IMR-90 (cell line): ENCODE results near the gene FAM163B. TPM values are rescaled to one million over a fixed set of nuclear protein-coding genes. Genes with fewer than 3 reads are reported as not detected.

Source experiments
- ATAC-seq: fragments of 200-7000 bp; cut with Tn5 transposase; 2 replicates; pipeline ENCODE4 v1.9.1; 2020; ENCODE audit warnings: low read depth, mild to moderate bottlenecking, moderate library complexity
- BruUV-seq: library from RNA; stranded (reverse); fragments of 400-500 nt; replicated peaks from 2 replicates; lab custom pipeline; 2021; lab: Mats Ljungman, UMichigan
- CTCF ChIA-PET: fragments of 300-600 bp; formaldehyde crosslinking; extraction: SDS; loops from one replicate; lab custom pipeline; 2021; ENCODE audit warnings: antibody characterized with exemption; lab: Yijun Ruan, JAX
- POLR2A ChIA-PET: fragments of 300-600 bp; sonication (Branson Sonifier 250); formaldehyde crosslinking; loops from one replicate; lab custom pipeline; 2022; ENCODE audit warnings: antibody characterized with exemption; ENCODE audit not compliant: unreplicated experiment; lab: Charles Lee
- DNase-seq: peaks from one replicate; pipeline ENCODE4 v3.0.0; 2013
- H2AFZ ChIP-seq: replicated peaks from 2 replicates; pipeline ENCODE3; 2013; ENCODE audit warnings: low read length, mild to moderate bottlenecking; ENCODE audit not compliant: poor library complexity
- H2AK5ac ChIP-seq: 2 replicates; pipeline ENCODE4 v1.6.1; 2013; ENCODE audit warnings: low read depth, low read length, inconsistent platforms
- H2AK9ac ChIP-seq: replicated peaks from 2 replicates; pipeline ENCODE3; 2013; ENCODE audit warnings: mild to moderate bottlenecking, low read depth, low read length, moderate library complexity; ENCODE audit not compliant: poor library complexity
- H2BK120ac ChIP-seq: 2 replicates; pipeline ENCODE4 v1.6.1; 2013; ENCODE audit warnings: low read depth, low read length, inconsistent platforms
- H2BK15ac ChIP-seq: 3 replicates; pipeline ENCODE4 v1.6.1; 2013; ENCODE audit warnings: low read depth, low read length, inconsistent platforms
- H2BK20ac ChIP-seq: 2 replicates; pipeline ENCODE4 v1.6.1; 2013; ENCODE audit warnings: low read depth, mild to moderate bottlenecking, inconsistent platforms, low read length, moderate library complexity
- H2BK5ac ChIP-seq: 2 replicates; pipeline ENCODE4 v1.6.1; 2013; ENCODE audit warnings: mild to moderate bottlenecking, low read depth, low read length, inconsistent platforms; ENCODE audit not compliant: poor library complexity, severe bottlenecking
- H3K14ac ChIP-seq: replicated peaks from 2 replicates; pipeline ENCODE4 v1.6.1; 2013; ENCODE audit warnings: low read depth, low read length, inconsistent platforms
- H3K18ac ChIP-seq: 2 replicates; pipeline ENCODE4 v1.6.1; 2013; ENCODE audit warnings: low read depth, low read length, control low read depth
- H3K23ac ChIP-seq: 2 replicates; pipeline ENCODE4 v1.6.1; 2013; ENCODE audit warnings: low read depth, low read length, inconsistent platforms
- H3K27ac ChIP-seq: 2 replicates; pipeline ENCODE4 v1.5.1; 2013; ENCODE audit warnings: mild to moderate bottlenecking, control low read depth, low read length; ENCODE audit not compliant: insufficient read depth
- H3K27me3 ChIP-seq: 2 replicates; pipeline ENCODE4 v1.6.1; 2013; ENCODE audit warnings: low read length; ENCODE audit not compliant: control insufficient read depth, insufficient read depth
- H3K36me3 ChIP-seq: 2 replicates; pipeline ENCODE4 v1.6.1; 2013; ENCODE audit warnings: low read length, mixed read lengths; ENCODE audit not compliant: control insufficient read depth, insufficient read depth
- H3K4ac ChIP-seq: 2 replicates; pipeline ENCODE4 v1.6.1; 2013; ENCODE audit warnings: low read depth, low read length, inconsistent platforms
- H3K4me1 ChIP-seq: 2 replicates; pipeline ENCODE4 v1.6.1; 2013; ENCODE audit warnings: low read length, mixed read lengths; ENCODE audit not compliant: control insufficient read depth, insufficient read depth
- H3K4me2 ChIP-seq: 2 replicates; pipeline ENCODE4 v1.6.1; 2013; ENCODE audit warnings: low read depth, mild to moderate bottlenecking, control low read depth, low read length, moderate library complexity
- H3K4me3 ChIP-seq: 2 replicates; pipeline ENCODE4 v1.5.1; 2013; ENCODE audit warnings: low read depth, mild to moderate bottlenecking, control low read depth, low read length, moderate library complexity; ENCODE audit not compliant: insufficient read depth
- H3K56ac ChIP-seq: 2 replicates; pipeline ENCODE4 v1.6.1; 2013; ENCODE audit warnings: low read length, inconsistent platforms; ENCODE audit not compliant: insufficient read depth; ENCODE audit errors: extremely low read depth
- H3K79me1 ChIP-seq, 2 experiments: 2 replicates each; pipeline ENCODE4 v1.6.1; 2013; ENCODE audit warnings: low read length in 2 of 2, inconsistent platforms in 1 of 2, low read depth in 1 of 2
- H3K9ac ChIP-seq: 2 replicates; pipeline ENCODE4 v1.6.1; 2013; ENCODE audit warnings: low read depth, low read length, control low read depth
- H3K9me1 ChIP-seq: 2 replicates; pipeline ENCODE4 v1.6.1; 2013; ENCODE audit warnings: low read length, inconsistent platforms; ENCODE audit not compliant: insufficient read depth
- H3K9me3 ChIP-seq: 2 replicates; pipeline ENCODE4 v1.6.1; 2013; ENCODE audit warnings: low read length; ENCODE audit not compliant: control insufficient read depth, insufficient read depth
- H4K20me1 ChIP-seq: 2 replicates; pipeline ENCODE4 v1.6.1; 2013; ENCODE audit warnings: low read length, inconsistent platforms; ENCODE audit not compliant: insufficient read depth
- H4K5ac ChIP-seq: 2 replicates; pipeline ENCODE4 v1.6.1; 2013; ENCODE audit warnings: mild to moderate bottlenecking, low read depth, low read length, control low read depth
- H4K8ac ChIP-seq, 2 experiments: 2 replicates each; pipeline ENCODE4 v1.6.1; 2013; ENCODE audit warnings: low read depth in 2 of 2, low read length in 2 of 2, control low read depth in 1 of 2, inconsistent platforms in 1 of 2
- H4K91ac ChIP-seq: 2 replicates; pipeline ENCODE4 v1.6.1; 2013; ENCODE audit warnings: low read depth, low read length, inconsistent platforms; ENCODE audit not compliant: insufficient read depth
- CHD1 ChIP-seq: IDR thresholded peaks from 2 replicates; pipeline ENCODE4 v1.6.1; 2012; ENCODE audit warnings: low read depth, low read length, improper control_type of control experiment
- CTCF ChIP-seq: conservative IDR thresholded peaks from 2 replicates; pipeline ENCODE4 v1.5.1; 2012; ENCODE audit warnings: mild to moderate bottlenecking, low read depth, low read length, improper control_type of control experiment
- ELK1 ChIP-seq: fragments of 150-350 bp; IDR thresholded peaks from 2 replicates; pipeline ENCODE4 v1.6.1; 2016; ENCODE audit warnings: low read depth, mild to moderate bottlenecking, low read length, moderate library complexity, borderline replicate concordance
- FOS ChIP-seq: fragments of 150-350 bp; IDR thresholded peaks from 2 replicates; pipeline ENCODE4 v1.6.1; 2016; ENCODE audit warnings: low read depth, low read length
- MAFK ChIP-seq: IDR thresholded peaks from 2 replicates; pipeline ENCODE4 v1.6.1; 2012; ENCODE audit warnings: low read depth, low read length, improper control_type of control experiment
- MAZ ChIP-seq: IDR thresholded peaks from 2 replicates; pipeline ENCODE4 v1.6.1; 2012; ENCODE audit warnings: low read depth, mild to moderate bottlenecking, low read length, improper control_type of control experiment, moderate library complexity, borderline replicate concordance
- RCOR1 ChIP-seq: IDR thresholded peaks from 2 replicates; pipeline ENCODE4 v1.6.1; 2012; ENCODE audit warnings: mild to moderate bottlenecking, low read length, improper control_type of control experiment; ENCODE audit not compliant: insufficient replicate concordance
- whole genome bisulfite sequencing, 2 experiments: methylation state at CpG; one replicate each; pipeline versions ENCODE4 v1.1.5 to v1.1.7; 2013; ENCODE audit warnings: missing lambda C conversion rate in 2 of 2; ENCODE audit not compliant: insufficient read length in 1 of 2; ENCODE audit errors: extremely low coverage in 2 of 2; 5-methylcytosine and 5-hydroxymethylcytosine counted together
- dilution Hi-C: fragments of 300-500 bp; cut with HindIII; formaldehyde crosslinking; loops from one replicate; pipeline ENCODE4 v1.14.3; 2018; ENCODE audit warnings: low sequenced_read_pairs; ENCODE audit not compliant: unreplicated experiment
- in situ Hi-C: fragments of 300-500 bp; cut with MboI; formaldehyde crosslinking; loops from 3 replicates; pipeline ENCODE4 v1.14.3; 2019; ENCODE audit warnings: low sequenced_read_pairs, inconsistent platforms, mixed read lengths
- intact Hi-C: fragments of 100-400 bp; cut with micrococcal nuclease; formaldehyde crosslinking; loops from 2 replicates; pipeline ENCODE4 v1.10.0; 2022
- polyA plus RNA-seq, 3 experiments: library from polyadenylated mRNA; depleted of rRNA; stranded (reverse); fragments of >200 nt; gene quantifications; 2 replicates each; pipeline ENCODE4 v1.2.3, GENCODE V29; 2012; ENCODE audit warnings: low replicate concordance in 1 of 3
- total RNA-seq: library from RNA; depleted of rRNA; stranded (reverse); fragments of >200 nt; gene quantifications from 2 replicates; pipeline ENCODE4 v1.2.3, GENCODE V29; 2012

FAM163B gene
- total and polyA plus RNA-seq, 2 of the 4 experiments (the other 2 are of a cell fraction): not detected

- no peaks in the 10 kb centered on the region for H4K20me1 ChIP-seq
- dilution Hi-C loops: no loop called here
- POLR2A ChIA-PET: no interaction called here
- no peak for TF ChIP-seq MAFK
- TF ChIP-seq CHD1: no peak
- TF ChIP-seq MAZ: no peak
- no peak for TF ChIP-seq FOS
- no peak for TF ChIP-seq ELK1
- TF ChIP-seq CTCF: no peak
- no peak for TF ChIP-seq RCOR1
- no peak overlapping the region for H2BK120ac ChIP-seq
- BruUV-seq: no TSS peak
- DNase-seq: no peak
- H3K4me1 ChIP-seq: no peaks in the 10 kb centered on the region
- no peaks in the 10 kb centered on the region for H3K9me3 ChIP-seq
- H4K91ac ChIP-seq: no peak overlapping the region
- intact Hi-C loops: no loop called here
- ATAC-seq: no peak
- in situ Hi-C loops: no loop called here
- 17% methylated on average over 1 of the region's 8 CpGs; no CpG with 5 or more reads in 1 of the 2 experiments for WGBS, 2 experiments
- no peak overlapping the region for H3K27ac ChIP-seq
- no peak overlapping the region for H3K18ac ChIP-seq
- no peak overlapping the region for H2BK5ac ChIP-seq
- no peak overlapping the region for H3K9ac ChIP-seq
- no peak overlapping the region for H3K23ac ChIP-seq
- H2AFZ ChIP-seq: no peak overlapping the region
- H2AK9ac ChIP-seq: no peak overlapping the region
- H2BK20ac ChIP-seq: no peak overlapping the region
- H3K36me3 ChIP-seq: no peaks in the 10 kb centered on the region
- CTCF ChIA-PET: no interaction called here
- no peaks in the 10 kb centered on the region for H3K9me1 ChIP-seq
- H3K56ac ChIP-seq: no peak overlapping the region
- H2AK5ac ChIP-seq: no peak overlapping the region
- no peak overlapping the region for H3K14ac ChIP-seq
- peaks cover 70% of the 10 kb centered on the region for H3K27me3 ChIP-seq
- H2BK15ac ChIP-seq: no peak overlapping the region
- H3K79me1 ChIP-seq: no peaks in the 10 kb centered on the region
- no peak overlapping the region for H3K4me2 ChIP-seq
- no peak overlapping the region for H4K5ac ChIP-seq
- no peak overlapping the region for H3K4me3 ChIP-seq
- H3K4ac ChIP-seq: no peak overlapping the region
- H4K8ac ChIP-seq: no peak overlapping the region
Observed at GRCh38 chr9:133638076-133638475, 28.9 kb upstream of the FAM163B start.
